Mesenteric fat pad (tissue), 1 donor: ENCODE data around the gene UGCG. TPM values are rescaled to one million over a fixed set of nuclear protein-coding genes. Genes with fewer than 3 reads are reported as not detected.
"Not testable (repeated sequence)": the region's sequence is repeated elsewhere in the genome, so short reads cannot be mapped to it uniquely, and the experiment has no call there.

Source experiments
- DNase-seq: peaks from one replicate; pipeline ENCODE4 v3.0.0-alpha.2; 2020; ENCODE audit warnings: low spot score
- total RNA-seq: library from RNA; stranded (reverse); fragmentation: NEBNext Ultra II Directional; extraction: Animal tissue kit (Norgen Biotek cat#: 25700); gene quantifications from one replicate; pipeline ENCODE4 v1.2.1, GENCODE V29; 2021
- donor health status: DM: yes; HTN: yes; CAD: no.

The UGCG gene
- total RNA-seq, 1 donor from 2014 or later: 70.0 TPM

- DNase-seq: no peak
Measured at GRCh38 chr9:111890334-111890733, 6.3 kb upstream of the UGCG start.

GRCh38 chr9:111890867-111891266 is 5.7 kb upstream of the UGCG start:
- DNase-seq: not testable (repeated sequence)

GRCh38 chr9:111891910-111892499 is 4.6 kb upstream of the UGCG start:
- no peak for DNase-seq

- no peak for DNase-seq
Measured at GRCh38 chr9:111896942-111897600, 457 bp downstream of the UGCG start.

GRCh38 chr9:111897601-111898137 is 1.1 kb downstream of the UGCG start:
- no peak for DNase-seq

- no peak for DNase-seq
Measured at GRCh38 chr9:111898331-111899096, 1.9 kb downstream of the UGCG start.

- DNase-seq: no peak
Measured at GRCh38 chr9:111900151-111900857, 3.7 kb downstream of the UGCG start.

- no peak for DNase-seq
Measured at GRCh38 chr9:111900858-111901612, 4.4 kb downstream of the UGCG start.

- no peak for DNase-seq
Measured at GRCh38 chr9:111902391-111903139, 6.0 kb downstream of the UGCG start.

GRCh38 chr9:111903535-111903934 is 6.9 kb downstream of the UGCG start:
- DNase-seq: not testable (repeated sequence)

GRCh38 chr9:111904026-111904425 is 7.4 kb downstream of the UGCG start:
- DNase-seq: no peak

- no peak for DNase-seq
Measured at GRCh38 chr9:111904891-111905291, 8.3 kb downstream of the UGCG start.

- DNase-seq: no peak
Measured at GRCh38 chr9:111907147-111907546, 10.5 kb downstream of the UGCG start.

GRCh38 chr9:111909444-111909843 is 12.8 kb downstream of the UGCG start:
- DNase-seq: no peak

- no peak for DNase-seq
Measured at GRCh38 chr9:111910428-111910827, 13.8 kb downstream of the UGCG start.

- DNase-seq: no peak
Measured at GRCh38 chr9:111913159-111913558, 16.5 kb downstream of the UGCG start.

- no peak for DNase-seq
Measured at GRCh38 chr9:111914749-111915424, 18.3 kb downstream of the UGCG start.

- DNase-seq: no peak
Measured at GRCh38 chr9:111915425-111915758, 18.8 kb downstream of the UGCG start.

GRCh38 chr9:111916234-111916645 is 19.6 kb downstream of the UGCG start:
- DNase-seq: no peak

- no peak for DNase-seq
Measured at GRCh38 chr9:111917201-111917600, 20.6 kb downstream of the UGCG start.
